Thyroid gland (tissue), 4 donors: Measurements from ENCODE around the gene SLC28A1.

Experiments used
- POLR2A ChIP-seq, 2 donors: fragments of 450-650 bp; IDR thresholded peaks; one replicate each; pipeline ENCODE4 v1.6.1; 2017; ENCODE audit warnings: antibody characterized with exemption in 2 of 2, mild to moderate bottlenecking in 2 of 2, moderate library complexity in 1 of 2
- TF ChIP-seq, protein P1 (sequence below), 6 experiments: fragments of 200-600 bp in 3 of 6; fragments of 450-650 bp in 3 of 6; sonication (generic) in 3 of 6; IDR thresholded peaks; one replicate each; pipeline ENCODE4 v1.5.1; 2016 to 2019; ENCODE audit warnings: antibody characterized with exemption in 6 of 6, mild to moderate bottlenecking in 2 of 6, inconsistent platforms in 1 of 6, moderate library complexity in 1 of 6

DNA sequence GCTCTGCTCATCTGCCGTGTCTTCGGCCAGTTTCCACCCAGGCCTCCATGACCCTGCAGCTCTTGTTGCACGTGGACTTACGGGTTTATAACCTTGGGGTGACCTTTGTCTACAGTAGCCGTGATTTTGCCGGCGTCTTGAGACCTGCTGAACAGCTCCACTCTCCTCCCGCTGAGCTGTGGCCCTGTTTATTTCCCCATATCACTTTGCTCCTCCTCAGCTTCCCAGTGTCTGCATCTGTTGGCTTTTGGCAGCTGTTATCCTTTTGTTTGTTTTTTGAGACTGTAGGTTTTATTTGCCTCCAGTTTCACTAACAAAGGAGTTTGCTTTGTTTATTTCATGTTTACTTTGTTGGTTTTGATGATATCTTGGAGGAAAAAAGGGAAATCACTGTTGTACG lies 29.3 kb upstream of the SLC28A1 start:
- TF ChIP-seq, protein P1, sequence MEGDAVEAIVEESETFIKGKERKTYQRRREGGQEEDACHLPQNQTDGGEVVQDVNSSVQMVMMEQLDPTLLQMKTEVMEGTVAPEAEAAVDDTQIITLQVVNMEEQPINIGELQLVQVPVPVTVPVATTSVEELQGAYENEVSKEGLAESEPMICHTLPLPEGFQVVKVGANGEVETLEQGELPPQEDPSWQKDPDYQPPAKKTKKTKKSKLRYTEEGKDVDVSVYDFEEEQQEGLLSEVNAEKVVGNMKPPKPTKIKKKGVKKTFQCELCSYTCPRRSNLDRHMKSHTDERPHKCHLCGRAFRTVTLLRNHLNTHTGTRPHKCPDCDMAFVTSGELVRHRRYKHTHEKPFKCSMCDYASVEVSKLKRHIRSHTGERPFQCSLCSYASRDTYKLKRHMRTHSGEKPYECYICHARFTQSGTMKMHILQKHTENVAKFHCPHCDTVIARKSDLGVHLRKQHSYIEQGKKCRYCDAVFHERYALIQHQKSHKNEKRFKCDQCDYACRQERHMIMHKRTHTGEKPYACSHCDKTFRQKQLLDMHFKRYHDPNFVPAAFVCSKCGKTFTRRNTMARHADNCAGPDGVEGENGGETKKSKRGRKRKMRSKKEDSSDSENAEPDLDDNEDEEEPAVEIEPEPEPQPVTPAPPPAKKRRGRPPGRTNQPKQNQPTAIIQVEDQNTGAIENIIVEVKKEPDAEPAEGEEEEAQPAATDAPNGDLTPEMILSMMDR (IDR thresholded peaks at IDR 0.05): no peak
- TF ChIP-seq POLR2A (IDR thresholded peaks at IDR 0.05): no peak
